ENCODE data around the gene DNPEP. TPM values are rescaled to one million over a fixed set of nuclear protein-coding genes. Genes with fewer than 3 reads are reported as not detected.
A peak's percentile ranks its signal among the peaks of the same experiment; 100 is the strongest.

The DNPEP gene
- total and polyA plus RNA-seq, 5 donors from 2014 or later = 51.2 to 76.1 (median 68.4) TPM

DNA sequence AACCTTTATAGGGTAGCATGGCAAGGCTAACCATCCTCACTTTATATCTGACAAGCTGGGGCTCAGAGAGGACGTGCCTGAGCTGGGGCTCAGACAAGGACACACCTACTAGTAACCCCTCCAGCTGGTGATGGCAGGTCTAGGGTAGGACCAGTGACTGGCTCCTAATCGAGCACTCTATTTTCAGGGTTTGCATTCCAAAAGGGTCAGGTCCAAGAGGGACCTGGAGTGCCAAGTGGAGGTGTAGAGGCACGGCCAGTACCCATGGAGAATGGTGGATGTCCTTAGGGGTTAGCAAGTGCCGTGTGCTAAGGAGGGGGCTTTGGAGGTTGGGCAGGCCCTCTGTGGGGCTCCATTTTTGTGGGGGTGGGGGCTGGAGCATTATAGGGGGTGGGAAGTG is 29.2 kb upstream of the DNPEP start:
- Histone ChIP-seq H3K27ac (ENCODE audit: insufficient read depth, low read length, poor library complexity, severe bottlenecking) (no peak overlapping the region), H3K9me3 (ENCODE audit: control insufficient read depth in 2 of 2, low read length in 2 of 2) (peaks cover 0 to 7% of the 10 kb centered on the region in 2 experiments), H3K27me3 (ENCODE audit: control insufficient read depth, insufficient read depth, low read length) (peaks cover 1% of the 10 kb centered on the region), H3K36me3 (ENCODE audit: control insufficient read depth, insufficient read depth, low read length) (no peaks in the 10 kb centered on the region), H3K4me1 (ENCODE audit: control insufficient read depth, insufficient read depth, low read length, poor library complexity, severe bottlenecking) (no peaks in the 10 kb centered on the region), H3K4me3 (ENCODE audit: low read depth, low read length) (no peak overlapping the region)
- peaks cover 0 to 4% (median 3%) of the 10 kb centered on the region in 7 donors for H3K9me3 Mint-ChIP-seq
- H3K27ac Mint-ChIP-seq = no peak overlapping the region
- no peak for DNase-seq
- peaks cover 0 to 5% (median 0%) of the 10 kb centered on the region in 4 donors for H3K4me1 Mint-ChIP-seq
- H3K36me3 Mint-ChIP-seq = no peaks in the 10 kb centered on the region
- ATAC-seq (ENCODE audit: low read depth in 2 of 2) = no peak
- H3K27me3 Mint-ChIP-seq = peaks cover 59% of the 10 kb centered on the region
- no peak overlapping the region for H3K4me3 Mint-ChIP-seq

DNA sequence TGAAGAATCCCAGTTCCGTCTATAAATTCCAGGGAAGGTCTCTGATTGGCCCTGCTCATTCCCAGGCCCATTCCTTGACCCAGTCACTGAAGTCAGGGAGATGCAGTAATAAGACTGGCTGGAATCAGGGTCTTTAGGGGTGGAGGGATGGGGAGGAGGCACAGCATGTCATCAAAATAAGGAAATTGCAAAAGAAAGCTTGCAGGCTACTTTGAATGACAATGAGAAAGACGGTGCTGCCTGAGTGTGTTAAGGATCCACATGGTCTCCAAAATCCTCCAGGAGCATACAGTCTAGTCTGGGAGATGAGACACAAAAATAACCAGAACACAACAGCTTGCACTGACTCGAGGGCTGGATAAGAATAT is 28.5 kb upstream of the DNPEP start:
- peaks cover 58% of the 10 kb centered on the region for H3K27me3 Mint-ChIP-seq

DNA sequence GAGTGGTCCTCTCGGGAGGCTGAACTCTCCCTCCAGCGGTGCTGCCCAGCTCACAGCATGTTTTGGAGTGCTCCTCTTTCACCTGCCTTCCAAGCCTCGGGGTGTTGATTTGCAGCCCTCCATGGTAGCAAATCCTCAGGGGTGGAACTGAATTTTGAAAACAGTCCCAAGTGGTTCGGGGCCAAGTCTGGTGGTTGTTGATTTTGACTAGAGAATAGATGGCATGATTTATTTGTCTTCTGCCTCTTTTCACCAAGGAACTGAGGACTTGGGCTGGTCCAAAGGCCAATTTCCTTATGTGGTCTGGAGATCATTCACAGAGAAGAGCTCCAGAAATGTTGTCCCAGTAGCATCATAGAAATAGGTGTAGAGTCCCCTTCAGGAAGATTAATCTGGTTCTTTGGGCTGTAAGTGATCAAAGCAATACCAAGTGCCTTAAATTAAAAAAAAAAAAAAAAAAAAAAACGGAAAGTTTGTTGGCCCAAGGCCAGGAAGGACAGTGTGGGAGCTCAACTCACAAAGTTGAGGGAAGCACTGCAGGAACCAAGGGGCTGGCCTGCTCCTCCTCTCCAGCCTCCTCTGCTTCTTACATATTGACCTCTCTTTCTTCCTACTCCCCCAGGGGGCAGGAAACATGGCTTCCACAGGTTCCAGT is 28.0 kb upstream of the DNPEP start:
- H3K27me3 ChIP-seq (ENCODE audit: control insufficient read depth, insufficient read depth, low read length) = peaks cover 1% of the 10 kb centered on the region
- H3K36me3 Mint-ChIP-seq = no peaks in the 10 kb centered on the region
- peaks cover 0 to 6% (median 4%) of the 10 kb centered on the region in 7 donors for H3K9me3 Mint-ChIP-seq
- H3K36me3 ChIP-seq (ENCODE audit: control insufficient read depth, insufficient read depth, low read length) = no peaks in the 10 kb centered on the region
- H3K27ac Mint-ChIP-seq = no peak overlapping the region
- ATAC-seq (ENCODE audit: low read depth in 2 of 2) (no peak), DNase-seq (no peak)
- H3K4me1 Mint-ChIP-seq = peaks cover 0 to 5% (median 0%) of the 10 kb centered on the region in 4 donors
- H3K4me3 ChIP-seq (ENCODE audit: low read depth, low read length) = no peak overlapping the region
- H3K9me3 ChIP-seq (ENCODE audit: control insufficient read depth in 2 of 2, low read length in 2 of 2) = peaks cover 0 to 7% of the 10 kb centered on the region in 2 experiments
- no peaks in the 10 kb centered on the region for H3K4me1 ChIP-seq (ENCODE audit: control insufficient read depth, insufficient read depth, low read length, poor library complexity, severe bottlenecking)
- H3K27ac ChIP-seq (ENCODE audit: insufficient read depth, low read length, poor library complexity, severe bottlenecking) = no peak overlapping the region
- no peak overlapping the region for H3K4me3 Mint-ChIP-seq
- peaks cover 52% of the 10 kb centered on the region for H3K27me3 Mint-ChIP-seq

More for the DNA sequence above, 28.5 kb upstream of the DNPEP start:
- Mint-ChIP-seq H3K4me3 (no peak overlapping the region), H3K9me3 (peaks cover 0 to 6% (median 4%) of the 10 kb centered on the region in 7 donors), H3K4me1 (peaks cover 0 to 5% (median 0%) of the 10 kb centered on the region in 4 donors), H3K27ac (no peak overlapping the region), H3K36me3 (no peaks in the 10 kb centered on the region)
- Histone ChIP-seq H3K36me3 (ENCODE audit: control insufficient read depth, insufficient read depth, low read length) (no peaks in the 10 kb centered on the region), H3K9me3 (ENCODE audit: control insufficient read depth in 2 of 2, low read length in 2 of 2) (peaks cover 0 to 7% of the 10 kb centered on the region in 2 experiments), H3K4me1 (ENCODE audit: control insufficient read depth, insufficient read depth, low read length, poor library complexity, severe bottlenecking) (no peaks in the 10 kb centered on the region), H3K4me3 (ENCODE audit: low read depth, low read length) (no peak overlapping the region), H3K27me3 (ENCODE audit: control insufficient read depth, insufficient read depth, low read length) (peaks cover 1% of the 10 kb centered on the region), H3K27ac (ENCODE audit: insufficient read depth, low read length, poor library complexity, severe bottlenecking) (no peak overlapping the region)
- ATAC-seq (ENCODE audit: low read depth in 2 of 2) (no peak), DNase-seq (no peak)

DNA sequence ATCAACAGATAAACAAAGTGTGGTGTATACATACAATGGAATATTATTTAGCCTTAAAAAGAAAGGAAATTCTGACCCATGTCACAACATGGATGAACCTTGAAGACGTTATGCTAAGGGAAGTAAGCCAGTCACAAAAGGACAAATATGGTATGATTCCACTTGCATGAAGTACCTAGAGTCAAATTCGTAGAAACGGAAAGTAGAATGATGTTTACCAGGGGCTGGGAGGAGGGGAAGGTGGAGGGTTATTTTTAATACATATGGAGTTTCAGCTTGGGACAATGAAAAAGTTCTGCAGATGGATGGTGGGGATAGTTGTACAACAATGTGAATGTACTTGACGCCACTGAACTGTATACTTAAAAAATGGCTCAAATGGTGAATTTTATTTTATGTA is 27.1 kb upstream of the DNPEP start:
- H3K4me1 Mint-ChIP-seq = peaks cover 0 to 5% (median 0%) of the 10 kb centered on the region in 4 donors
- no peaks in the 10 kb centered on the region for H3K36me3 ChIP-seq (ENCODE audit: control insufficient read depth, insufficient read depth, low read length)
- H3K27ac Mint-ChIP-seq = no peak overlapping the region
- no peak overlapping the region for H3K4me3 Mint-ChIP-seq
- H3K27me3 ChIP-seq (ENCODE audit: control insufficient read depth, insufficient read depth, low read length) = peaks cover 1% of the 10 kb centered on the region
- no peak overlapping the region for H3K4me3 ChIP-seq (ENCODE audit: low read depth, low read length)
- H3K36me3 Mint-ChIP-seq = no peaks in the 10 kb centered on the region
- peaks cover 0 to 5% (median 3%) of the 10 kb centered on the region in 7 donors for H3K9me3 Mint-ChIP-seq
- no peak for ATAC-seq (ENCODE audit: low read depth in 2 of 2)
- H3K9me3 ChIP-seq (ENCODE audit: control insufficient read depth in 2 of 2, low read length in 2 of 2) = peaks cover 0 to 7% of the 10 kb centered on the region in 2 experiments
- peaks cover 44% of the 10 kb centered on the region for H3K27me3 Mint-ChIP-seq
- no peaks in the 10 kb centered on the region for H3K4me1 ChIP-seq (ENCODE audit: control insufficient read depth, insufficient read depth, low read length, poor library complexity, severe bottlenecking)
- DNase-seq = no peak
- H3K27ac ChIP-seq (ENCODE audit: insufficient read depth, low read length, poor library complexity, severe bottlenecking) = no peak overlapping the region

DNA sequence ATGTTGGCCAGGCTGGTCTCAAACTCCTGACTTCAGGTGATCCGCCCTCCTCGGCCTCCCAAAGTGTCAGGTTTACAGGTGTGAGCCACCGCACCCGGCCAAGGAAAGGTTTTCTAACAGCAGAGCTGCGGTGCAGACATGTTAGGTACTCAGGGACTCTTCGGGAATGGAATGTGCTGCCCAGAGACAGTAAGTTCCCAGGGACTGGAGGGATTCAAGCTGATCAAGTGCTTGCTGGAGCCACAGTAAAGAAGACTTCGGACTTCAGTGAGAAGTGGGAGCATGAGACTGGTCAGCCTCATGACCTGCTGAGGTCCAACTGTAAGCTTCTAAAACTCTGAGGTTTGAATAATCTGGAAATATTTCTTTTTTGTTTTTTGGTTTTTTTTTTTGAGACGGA is 22.7 kb upstream of the DNPEP start:
- Histone ChIP-seq H3K4me1 (ENCODE audit: control insufficient read depth, insufficient read depth, low read length, poor library complexity, severe bottlenecking) (no peaks in the 10 kb centered on the region), H3K36me3 (ENCODE audit: control insufficient read depth, insufficient read depth, low read length) (no peaks in the 10 kb centered on the region), H3K4me3 (ENCODE audit: low read depth, low read length) (no peak overlapping the region), H3K27me3 (ENCODE audit: control insufficient read depth, insufficient read depth, low read length) (peaks cover 1% of the 10 kb centered on the region), H3K9me3 (ENCODE audit: control insufficient read depth in 2 of 2, low read length in 2 of 2) (peaks cover 0 to 7% of the 10 kb centered on the region in 2 experiments), H3K27ac (ENCODE audit: insufficient read depth, low read length, poor library complexity, severe bottlenecking) (no peak overlapping the region)
- peaks cover 0 to 5% (median 4%) of the 10 kb centered on the region in 7 donors for H3K9me3 Mint-ChIP-seq
- H3K36me3 Mint-ChIP-seq = no peaks in the 10 kb centered on the region
- H3K27ac Mint-ChIP-seq = no peak overlapping the region
- DNase-seq (no peak), ATAC-seq (ENCODE audit: low read depth in 2 of 2) (no peak)
- H3K27me3 Mint-ChIP-seq = peaks cover 19% of the 10 kb centered on the region
- no peak overlapping the region for H3K4me3 Mint-ChIP-seq
- no peaks in the 10 kb centered on the region for H3K4me1 Mint-ChIP-seq

DNA sequence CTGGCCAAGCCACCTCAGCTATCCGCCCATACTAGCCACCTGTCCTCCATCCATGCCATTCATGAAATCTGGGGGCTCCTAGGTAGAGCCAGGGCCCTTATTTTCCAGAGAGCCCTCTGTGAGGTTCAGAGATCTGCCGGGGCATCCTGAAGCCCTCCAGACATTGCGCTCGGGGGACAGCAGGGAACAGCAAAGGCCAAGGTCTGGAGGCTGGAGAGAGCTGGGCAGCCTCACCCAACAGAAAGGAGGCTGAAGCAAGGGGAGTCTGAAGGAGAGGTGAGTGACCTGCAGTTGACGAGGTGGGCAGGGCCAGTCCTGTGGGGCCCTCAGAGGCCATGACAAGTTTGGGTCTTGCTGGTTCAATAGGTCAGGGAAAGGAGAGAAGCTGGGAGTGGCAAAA is 21.9 kb upstream of the DNPEP start:
- H3K27me3 Mint-ChIP-seq = peaks cover 14% of the 10 kb centered on the region

DNA sequence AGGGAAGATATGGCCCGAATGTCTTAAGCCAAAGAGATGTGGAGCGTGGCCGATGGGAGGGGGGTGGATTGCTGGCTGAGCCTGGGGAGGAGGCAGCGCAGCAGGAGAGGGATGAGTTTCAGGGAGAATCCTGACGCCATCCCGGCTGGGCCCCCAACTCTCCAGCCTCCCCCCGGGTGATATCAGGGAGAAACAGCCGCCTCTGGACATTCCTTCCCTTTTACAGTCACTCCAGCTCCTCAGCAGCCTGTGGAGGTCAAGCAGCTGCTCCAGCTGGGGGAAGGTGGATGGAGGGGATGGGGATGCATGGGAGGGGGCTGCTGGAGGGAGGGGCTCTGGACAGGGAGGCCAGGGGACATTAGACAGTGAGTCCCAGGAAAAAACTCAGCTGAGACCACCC is 20.9 kb upstream of the DNPEP start:
- H3K27ac Mint-ChIP-seq = no peak overlapping the region
- no peak overlapping the region for H3K27ac ChIP-seq (ENCODE audit: insufficient read depth, low read length, poor library complexity, severe bottlenecking)
- peaks cover 0 to 5% (median 3%) of the 10 kb centered on the region in 7 donors for H3K9me3 Mint-ChIP-seq
- no peaks in the 10 kb centered on the region for H3K36me3 Mint-ChIP-seq
- H3K4me1 ChIP-seq (ENCODE audit: control insufficient read depth, insufficient read depth, low read length, poor library complexity, severe bottlenecking) = no peaks in the 10 kb centered on the region
- H3K9me3 ChIP-seq (ENCODE audit: control insufficient read depth in 2 of 2, low read length in 2 of 2) = peaks cover 0 to 7% of the 10 kb centered on the region in 2 experiments
- H3K27me3 ChIP-seq (ENCODE audit: control insufficient read depth, insufficient read depth, low read length) = peaks cover 2% of the 10 kb centered on the region
- ATAC-seq (ENCODE audit: low read depth in 2 of 2) (no peak), DNase-seq (no peak)
- no peak overlapping the region for H3K4me3 Mint-ChIP-seq
- no peaks in the 10 kb centered on the region for H3K4me1 Mint-ChIP-seq
- H3K4me3 ChIP-seq (ENCODE audit: low read depth, low read length) = no peak overlapping the region
- peaks cover 16% of the 10 kb centered on the region for H3K27me3 Mint-ChIP-seq
- no peaks in the 10 kb centered on the region for H3K36me3 ChIP-seq (ENCODE audit: control insufficient read depth, insufficient read depth, low read length)

More for the DNA sequence above, 21.9 kb upstream of the DNPEP start:
- peaks cover 0 to 7% of the 10 kb centered on the region in 2 experiments for H3K9me3 ChIP-seq (ENCODE audit: control insufficient read depth in 2 of 2, low read length in 2 of 2)
- H3K36me3 Mint-ChIP-seq = no peaks in the 10 kb centered on the region
- H3K27ac Mint-ChIP-seq = peak overlapping the region in 1 of 3 donors; percentile 37
- no peaks in the 10 kb centered on the region for H3K4me1 ChIP-seq (ENCODE audit: control insufficient read depth, insufficient read depth, low read length, poor library complexity, severe bottlenecking)
- no peak for ATAC-seq (ENCODE audit: low read depth in 2 of 2)
- peaks cover 0 to 5% (median 4%) of the 10 kb centered on the region in 7 donors for H3K9me3 Mint-ChIP-seq
- H3K4me3 Mint-ChIP-seq = no peak overlapping the region
- no peak overlapping the region for H3K27ac ChIP-seq (ENCODE audit: insufficient read depth, low read length, poor library complexity, severe bottlenecking)
- H3K4me1 Mint-ChIP-seq = no peaks in the 10 kb centered on the region
- DNase-seq = no peak
- no peaks in the 10 kb centered on the region for H3K36me3 ChIP-seq (ENCODE audit: control insufficient read depth, insufficient read depth, low read length)
- peaks cover 1% of the 10 kb centered on the region for H3K27me3 ChIP-seq (ENCODE audit: control insufficient read depth, insufficient read depth, low read length)
- H3K4me3 ChIP-seq (ENCODE audit: low read depth, low read length) = no peak overlapping the region

DNA sequence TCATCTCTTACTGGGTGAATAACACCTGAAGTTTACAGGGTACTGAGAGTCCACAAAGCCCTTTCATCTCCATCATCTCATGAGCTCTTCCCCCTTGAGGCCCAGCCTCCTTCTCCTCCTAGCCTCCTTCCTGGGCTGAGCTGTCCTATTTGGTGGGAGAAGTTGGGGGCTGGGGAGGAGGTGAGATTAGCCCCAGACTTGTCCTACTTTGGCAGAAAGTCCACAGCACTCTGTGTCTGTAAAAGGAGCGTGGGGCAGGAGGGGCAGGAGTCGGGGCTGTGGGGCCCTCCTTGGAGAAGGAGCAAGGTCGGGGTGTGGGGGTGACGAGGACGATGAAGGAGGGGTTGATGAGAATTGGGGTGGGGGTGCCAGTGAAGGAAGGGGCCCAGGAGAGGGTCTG is 20.5 kb upstream of the DNPEP start:
- Mint-ChIP-seq H3K4me1 (no peaks in the 10 kb centered on the region), H3K27me3 (peaks cover 14% of the 10 kb centered on the region), H3K4me3 (no peak overlapping the region), H3K36me3 (no peaks in the 10 kb centered on the region), H3K27ac (no peak overlapping the region), H3K9me3 (peaks cover 0 to 5% (median 2%) of the 10 kb centered on the region in 7 donors)
- H3K4me3 ChIP-seq (ENCODE audit: low read depth, low read length) = no peak overlapping the region
- H3K9me3 ChIP-seq (ENCODE audit: control insufficient read depth in 2 of 2, low read length in 2 of 2) = peaks cover 0 to 7% of the 10 kb centered on the region in 2 experiments
- H3K27ac ChIP-seq (ENCODE audit: insufficient read depth, low read length, poor library complexity, severe bottlenecking) = no peak overlapping the region
- no peaks in the 10 kb centered on the region for H3K4me1 ChIP-seq (ENCODE audit: control insufficient read depth, insufficient read depth, low read length, poor library complexity, severe bottlenecking)
- ATAC-seq (ENCODE audit: low read depth in 2 of 2) = no peak
- H3K36me3 ChIP-seq (ENCODE audit: control insufficient read depth, insufficient read depth, low read length) = no peaks in the 10 kb centered on the region
- DNase-seq = no peak
- peaks cover 2% of the 10 kb centered on the region for H3K27me3 ChIP-seq (ENCODE audit: control insufficient read depth, insufficient read depth, low read length)
